HT-29 (cell line): Measurements from ENCODE around the gene DIS3L2. TPM values are rescaled to one million over a fixed set of nuclear protein-coding genes. Genes with fewer than 3 reads are reported as not detected.
"Not testable (repeated sequence)": the region's sequence is repeated elsewhere in the genome, so short reads cannot be mapped to it uniquely, and the experiment has no call there.

ENCODE experiments used
- DNase-seq: peaks from one replicate; pipeline ENCODE4 v3.0.0-alpha.2; 2015; ENCODE audit warnings: low spot score
- total RNA-seq: library from RNA; depleted of rRNA; stranded (reverse); fragments of >200 nt; shearing (Covaris generic); gene quantifications from 2 replicates; pipeline ENCODE4 v1.2.3, GENCODE V29; 2014

The DIS3L2 gene
- total RNA-seq, 1 experiment from 2014 or later, result 29.4 TPM

- no peak for DNase-seq
Measured at GRCh38 chr2:232008907-232009638, 47.6 kb downstream of the DIS3L2 start.

- DNase-seq, result no peak
Measured at GRCh38 chr2:232009639-232010274, 48.2 kb downstream of the DIS3L2 start.

- peak; percentile 7 for DNase-seq
Measured at GRCh38 chr2:232013701-232014353, 52.3 kb downstream of the DIS3L2 start.

GRCh38 chr2:232014681-232015080, 53.2 kb downstream of the DIS3L2 start:
- DNase-seq, result no peak

GRCh38 chr2:232018181-232018580, 56.7 kb downstream of the DIS3L2 start:
- DNase-seq, result no peak

GRCh38 chr2:232022718-232023117, 61.2 kb downstream of the DIS3L2 start:
- DNase-seq, result no peak

GRCh38 chr2:232023426-232023825, 61.9 kb downstream of the DIS3L2 start:
- DNase-seq, result no peak

- DNase-seq, result no peak
Measured at GRCh38 chr2:232024457-232024856, 62.9 kb downstream of the DIS3L2 start.

- no peak for DNase-seq
Measured at GRCh38 chr2:232026910-232027309, 65.4 kb downstream of the DIS3L2 start.

- no peak for DNase-seq
Measured at GRCh38 chr2:232027530-232027929, 66.0 kb downstream of the DIS3L2 start.

GRCh38 chr2:232028071-232028470, 66.6 kb downstream of the DIS3L2 start:
- DNase-seq, result no peak

- no peak for DNase-seq
Measured at GRCh38 chr2:232028631-232029030, 67.1 kb downstream of the DIS3L2 start.

GRCh38 chr2:232029346-232029745, 67.8 kb downstream of the DIS3L2 start:
- DNase-seq, result no peak

GRCh38 chr2:232030229-232030628, 68.7 kb downstream of the DIS3L2 start:
- DNase-seq, result peak; percentile 15

- not testable (repeated sequence) for DNase-seq
Measured at GRCh38 chr2:232035292-232035691, 73.8 kb downstream of the DIS3L2 start.

- DNase-seq, result not testable (repeated sequence)
Measured at GRCh38 chr2:232036876-232037275, 75.4 kb downstream of the DIS3L2 start.

GRCh38 chr2:232038251-232038880, 76.9 kb downstream of the DIS3L2 start:
- no peak for DNase-seq

GRCh38 chr2:232038881-232039485, 77.5 kb downstream of the DIS3L2 start:
- DNase-seq, result no peak

GRCh38 chr2:232042911-232043574, 81.5 kb downstream of the DIS3L2 start:
- no peak for DNase-seq

- no peak for DNase-seq
Measured at GRCh38 chr2:232043966-232044365, 82.5 kb downstream of the DIS3L2 start.

- DNase-seq, result no peak
Measured at GRCh38 chr2:232049350-232049749, 87.8 kb downstream of the DIS3L2 start.
